NCI-H1417 treated with DMSO at 0.1 percent for 48 hours (cell line): ENCODE measurements around the gene C11orf97.
"Not testable (repeated sequence)": the region's sequence is repeated elsewhere in the genome, so short reads cannot be mapped to it uniquely, and the experiment has no call there.

ENCODE experiments used
- DNase-seq: peaks from one replicate; lab custom pipeline; 2025; lab: John Stamatoyannopoulos, UW

Gene C11orf97

DNA sequence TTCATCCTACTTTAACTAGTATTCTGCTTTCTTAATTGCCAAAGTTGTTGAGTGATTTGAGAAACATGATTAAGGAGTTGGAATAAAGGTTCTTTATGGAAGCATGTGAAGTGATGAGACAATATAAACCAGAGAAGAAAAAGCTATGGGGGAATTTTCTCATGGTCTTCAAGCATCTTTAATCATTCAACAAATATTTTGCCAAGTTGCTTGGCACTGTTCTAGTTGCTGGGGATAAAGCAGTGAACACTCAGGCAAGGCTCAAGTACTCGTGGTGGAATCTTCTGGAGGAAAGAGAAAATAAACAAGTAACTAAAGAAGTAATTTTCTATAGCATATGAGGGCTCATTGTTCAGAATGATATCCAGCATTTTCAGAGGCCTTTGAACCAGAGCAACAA is 45.7 kb downstream of the C11orf97 start:
- DNase-seq: no peak

DNA sequence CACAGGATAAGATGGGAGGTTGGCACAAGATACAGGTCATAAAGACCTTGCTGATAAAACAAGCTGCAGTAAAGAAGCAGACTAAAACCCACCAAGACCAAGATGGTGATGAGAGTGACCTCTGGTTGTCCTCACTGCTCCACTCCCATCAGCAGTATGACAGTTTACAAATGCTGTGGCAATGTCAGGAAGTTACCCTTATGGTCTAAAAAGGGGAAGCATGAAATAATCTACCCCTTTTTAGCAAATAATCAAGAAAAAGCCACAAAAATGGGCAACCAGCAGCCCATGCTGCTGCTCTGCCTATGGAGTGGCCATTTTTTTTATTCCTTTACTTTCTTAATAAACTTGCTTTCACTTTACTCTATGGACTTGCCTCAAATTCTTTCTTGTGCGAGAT is 46.2 kb downstream of the C11orf97 start:
- DNase-seq: no peak

GRCh38 chr11:94558932-94559331 is 46.7 kb downstream of the C11orf97 start:
- DNase-seq: no peak

GRCh38 chr11:94559361-94559760 is 47.1 kb downstream of the C11orf97 start:
- DNase-seq: no peak

DNA sequence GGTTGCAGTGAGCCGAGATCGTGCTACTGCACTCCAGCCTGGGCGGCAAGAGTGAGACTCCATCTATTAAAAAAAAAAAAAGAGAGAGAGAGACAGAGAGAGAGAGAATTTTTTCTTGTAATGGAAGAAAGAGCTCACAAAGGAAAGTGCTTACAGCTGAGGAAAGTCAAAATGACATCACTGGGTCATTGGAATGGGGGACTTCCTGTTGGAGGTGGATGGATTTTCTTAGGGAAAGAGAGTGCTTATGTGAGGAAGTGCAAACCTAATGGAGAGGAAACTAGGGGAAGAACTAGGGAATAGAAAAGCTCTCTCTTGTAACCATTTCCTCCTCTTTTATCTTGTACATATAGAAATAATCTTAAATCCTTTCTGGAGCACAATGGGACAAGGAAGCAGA is 48.6 kb downstream of the C11orf97 start:
- DNase-seq: no peak

DNA sequence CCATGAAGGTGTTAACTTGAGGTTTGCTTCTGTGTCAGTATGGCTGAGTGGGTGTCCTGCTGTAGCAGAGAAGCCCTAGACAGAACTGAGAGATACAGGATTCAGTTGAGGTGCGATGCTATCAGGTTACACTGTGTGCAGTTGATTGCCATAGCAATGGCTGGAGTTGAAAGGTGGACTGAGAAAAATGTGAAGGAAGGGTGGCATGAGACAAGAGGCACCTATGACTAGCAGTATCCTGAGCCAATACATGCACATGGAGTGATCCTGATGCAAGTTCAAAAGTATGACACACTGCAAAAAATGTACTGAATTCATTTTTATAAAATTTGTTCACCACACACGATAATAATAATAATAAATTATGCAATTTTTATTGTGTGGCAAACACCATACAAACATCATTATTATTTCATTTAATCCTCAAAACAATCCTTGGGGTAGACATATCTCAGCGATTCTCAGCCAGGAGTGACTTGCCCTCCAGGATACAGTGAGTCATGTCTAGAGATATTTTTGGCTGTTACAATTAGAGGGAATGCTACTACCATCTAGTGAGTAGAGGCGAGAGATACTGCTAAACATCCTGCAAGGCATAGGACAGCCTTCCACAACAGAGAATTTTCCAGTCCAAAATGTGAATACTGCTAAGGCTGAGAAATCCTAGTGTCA is 51.1 kb downstream of the C11orf97 start:
- no peak for DNase-seq

GRCh38 chr11:94563848-94564467 is 51.7 kb downstream of the C11orf97 start:
- no peak for DNase-seq

DNA sequence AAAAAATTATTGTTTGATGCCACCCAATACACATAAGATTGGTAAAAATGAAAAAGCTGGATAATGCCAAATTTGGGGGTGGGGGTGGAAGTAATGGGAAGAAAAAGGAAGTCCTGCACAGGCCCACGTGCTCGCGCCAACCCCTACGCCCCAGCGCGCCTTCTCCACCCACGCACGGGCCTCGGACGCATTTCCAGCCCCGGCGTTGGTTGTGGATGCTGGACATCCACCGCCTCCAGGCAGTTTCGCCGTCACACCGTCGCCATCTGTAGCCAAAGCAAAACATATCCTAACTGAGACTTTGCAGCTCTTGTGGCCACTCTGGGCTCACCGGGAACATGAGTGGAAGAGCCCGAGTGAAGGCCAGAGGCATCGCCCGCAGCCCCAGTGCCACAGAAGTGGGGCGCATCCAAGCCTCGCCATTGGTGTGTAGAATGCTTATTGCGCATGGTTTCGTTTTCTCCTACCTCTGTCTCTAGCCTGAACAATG is 55.0 kb downstream of the C11orf97 start, which contains the start of gene PIWIL4:
Gene PIWIL4 (plus strand): TSS at position 188 of the 490 bp plus-strand sequence. CDS start 151 bp downstream, at position 339.
- no peak for DNase-seq

- no peak for DNase-seq
Observed at GRCh38 chr11:94568200-94568599, 55.9 kb downstream of the C11orf97 start.

DNA sequence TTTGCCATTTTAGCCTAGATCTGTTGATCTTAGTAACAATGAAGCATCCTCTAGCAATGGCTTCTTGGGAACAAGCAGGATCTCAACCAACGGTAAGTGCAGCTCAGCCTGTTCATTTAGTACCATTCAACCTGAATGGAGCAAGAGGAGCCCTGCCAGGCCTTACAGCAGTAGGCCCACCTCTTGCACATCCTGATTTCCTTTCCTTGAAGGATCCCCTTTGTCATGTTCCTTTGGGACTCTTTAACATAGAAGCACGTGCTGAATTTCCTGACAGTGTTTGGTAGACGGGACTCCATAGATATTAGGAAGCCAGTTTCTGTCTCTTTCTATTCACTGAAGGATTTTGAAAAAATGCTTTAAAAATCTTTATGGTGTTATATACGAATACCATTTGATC is 56.5 kb downstream of the C11orf97 start:
- no peak for DNase-seq

DNA sequence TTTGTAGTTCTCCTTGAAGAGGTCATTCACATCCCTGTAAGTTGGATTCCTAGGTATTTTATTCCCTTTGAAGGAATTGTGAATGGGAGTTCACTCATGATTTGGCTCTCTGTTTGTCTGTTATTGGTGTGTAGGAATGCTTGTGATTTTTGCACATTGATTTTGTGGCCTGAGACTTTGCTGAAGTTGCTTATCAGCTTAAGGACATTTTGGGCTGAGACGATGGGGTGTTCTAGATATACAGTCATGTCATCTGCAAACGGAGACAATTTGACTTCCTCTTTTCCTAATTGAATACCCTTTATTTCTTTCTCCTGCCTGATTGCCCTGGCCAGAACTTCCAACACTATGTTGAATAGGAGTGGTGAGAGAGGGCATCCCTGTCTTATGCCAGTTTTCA is 60.7 kb downstream of the C11orf97 start:
- not testable (repeated sequence) for DNase-seq

DNA sequence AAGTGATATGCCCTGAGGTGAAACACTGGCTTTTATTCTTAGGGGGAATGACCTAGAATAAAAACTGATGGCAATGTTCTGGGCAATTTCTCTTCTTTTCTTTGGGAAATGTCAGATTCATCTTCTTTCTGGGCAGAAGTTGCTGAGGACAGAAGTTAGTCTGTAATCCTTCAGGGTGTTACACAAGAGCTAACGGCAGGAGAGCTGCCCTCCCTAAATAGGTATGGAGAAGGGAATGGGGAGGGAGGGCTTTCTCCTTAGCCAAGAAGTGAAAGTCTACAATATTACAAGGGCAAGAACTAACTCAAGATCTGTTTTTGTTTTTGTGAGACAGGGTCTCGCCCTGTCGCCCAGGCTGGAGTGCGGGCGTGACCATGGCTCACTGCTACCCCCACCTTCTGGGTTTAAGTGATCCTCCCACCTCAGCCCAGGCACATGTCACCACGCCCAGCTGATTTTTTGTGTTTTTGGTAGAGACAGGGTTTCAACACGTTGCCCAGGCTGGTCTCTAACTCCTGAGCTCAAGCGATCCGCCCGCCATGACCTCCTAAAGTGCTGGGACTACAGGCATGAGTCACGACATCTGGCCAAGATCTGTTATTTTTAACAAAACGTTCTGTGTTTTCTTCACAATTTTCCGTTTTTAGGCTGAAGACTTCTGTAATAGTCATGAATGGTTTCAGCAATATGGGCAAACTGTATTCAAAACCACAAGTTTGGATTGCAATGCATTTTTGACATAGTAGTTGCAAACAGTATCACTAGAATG is 62.1 kb downstream of the C11orf97 start:
- no peak for DNase-seq

DNA sequence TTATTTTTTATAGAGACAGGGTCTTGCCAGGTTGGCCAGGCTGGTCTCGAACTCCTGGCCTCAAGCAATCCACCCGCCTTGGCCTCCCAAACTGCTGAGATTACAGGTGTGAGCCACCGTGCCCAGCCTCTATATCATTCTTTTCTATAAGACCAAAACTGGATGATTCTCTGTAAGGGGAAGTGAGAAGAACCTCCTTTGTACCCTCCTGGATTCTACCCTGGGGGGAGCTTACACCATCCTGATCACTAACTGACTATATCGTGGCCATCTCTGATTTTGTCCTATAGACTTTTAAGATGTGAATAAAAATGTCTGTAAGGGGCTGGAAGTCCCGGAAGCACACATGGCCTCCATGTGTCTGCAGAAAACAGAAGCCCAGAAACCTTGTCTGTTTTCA is 64.0 kb downstream of the C11orf97 start:
- no peak for DNase-seq

GRCh38 chr11:94577841-94578240 is 65.6 kb downstream of the C11orf97 start:
- no peak for DNase-seq
